ENCODE measurements around the gene GUCY1A1.

GUCY1A1 gene

GRCh38 chr4:155640751-155641150 is 25.9 kb upstream of the GUCY1A1 start:
- TF ChIP-seq TOX (CRISPR knock-in tag; IDR thresholded peaks at IDR 0.05; ENCODE audit: borderline replicate concordance) (no peak), ISL1 (CRISPR knock-in tag; IDR thresholded peaks at IDR 0.05) (peak; percentile 52)
- ATAC-seq, result no peak

GRCh38 chr4:155643087-155643486 is 23.6 kb upstream of the GUCY1A1 start:
- TF ChIP-seq PATZ1 (CRISPR knock-in tag; IDR thresholded peaks at IDR 0.05; ENCODE audit: borderline replicate concordance) (no peak), BACH2 (CRISPR knock-in tag; IDR thresholded peaks at IDR 0.05; ENCODE audit: borderline replicate concordance) (no peak), ZNF565 (CRISPR knock-in tag; conservative IDR thresholded peaks at IDR 0.05; ENCODE audit: low read depth) (no peak), ARNTL (CRISPR knock-in tag; IDR thresholded peaks at IDR 0.05; ENCODE audit: borderline replicate concordance, low read depth) (no peak), CSRNP3 (CRISPR knock-in tag; IDR thresholded peaks at IDR 0.05) (no peak), ZNF70 (CRISPR knock-in tag; IDR thresholded peaks at IDR 0.05) (no peak), POU6F1 (CRISPR knock-in tag; IDR thresholded peaks at IDR 0.05; ENCODE audit: borderline replicate concordance, low read depth) (no peak), TSHZ2 (CRISPR knock-in tag; IDR thresholded peaks at IDR 0.05) (no peak), TOX (CRISPR knock-in tag; IDR thresholded peaks at IDR 0.05; ENCODE audit: borderline replicate concordance) (no peak), ESRRG (CRISPR knock-in tag; IDR thresholded peaks at IDR 0.05) (no peak)

GRCh38 chr4:155646001-155646400 is 20.6 kb upstream of the GUCY1A1 start:
- no peak for ATAC-seq

More at GRCh38 chr4:155643087-155643486, 23.6 kb upstream of the GUCY1A1 start:
- ATAC-seq, result no peak

More at GRCh38 chr4:155646001-155646400, 20.6 kb upstream of the GUCY1A1 start:
- TF ChIP-seq ZC3H10 (CRISPR knock-in tag; IDR thresholded peaks at IDR 0.05) (no peak), PATZ1 (CRISPR knock-in tag; IDR thresholded peaks at IDR 0.05; ENCODE audit: borderline replicate concordance) (no peak), ZFP30 (CRISPR knock-in tag; IDR thresholded peaks at IDR 0.05) (no peak), ESRRG (CRISPR knock-in tag; IDR thresholded peaks at IDR 0.05) (no peak), TOX (CRISPR knock-in tag; IDR thresholded peaks at IDR 0.05; ENCODE audit: borderline replicate concordance) (no peak), GLIS3 (CRISPR knock-in tag; IDR thresholded peaks at IDR 0.05) (no peak), ISL1 (CRISPR knock-in tag; IDR thresholded peaks at IDR 0.05) (no peak), ARNTL (CRISPR knock-in tag; IDR thresholded peaks at IDR 0.05; ENCODE audit: borderline replicate concordance, low read depth) (no peak), CREB5 (CRISPR knock-in tag; IDR thresholded peaks at IDR 0.05; ENCODE audit: low read depth) (no peak), CSRNP3 (CRISPR knock-in tag; IDR thresholded peaks at IDR 0.05) (no peak), PPARA (CRISPR knock-in tag; IDR thresholded peaks at IDR 0.05; ENCODE audit: borderline replicate concordance) (no peak), TSHZ2 (CRISPR knock-in tag; IDR thresholded peaks at IDR 0.05) (no peak), ZNF8 (CRISPR knock-in tag; IDR thresholded peaks at IDR 0.05) (no peak), BACH2 (CRISPR knock-in tag; IDR thresholded peaks at IDR 0.05; ENCODE audit: borderline replicate concordance) (no peak)

All from SK-N-SH treated with all-trans-retinoic acid at 6 μM for 48 hours (cell line).